K562 (cell line): ENCODE data around the gene LATS1. TPM values are rescaled to one million over a fixed set of nuclear protein-coding genes. Genes with fewer than 3 reads are reported as not detected.

ENCODE experiments used
- ATAC-seq: fragments of 200-7000 bp; cut with Tn5 transposase; 3 replicates; pipeline ENCODE4 v1.9.1; 2020; ENCODE audit warnings: moderate library complexity
- BruUV-seq: library from RNA; stranded (reverse); fragments of 400-500 nt; replicated peaks from 2 replicates; lab custom pipeline; 2021; lab: Mats Ljungman, UMichigan
- CTCF ChIA-PET: fragments of 300-600 bp; formaldehyde crosslinking; extraction: SDS; loops from one replicate; lab custom pipeline; 2021; ENCODE audit warnings: low intra/inter-chr PET ratio; lab: Yijun Ruan, JAX
- POLR2A ChIA-PET: fragments of 300-600, 350-650 bp; sonication (Branson Sonifier 250); formaldehyde crosslinking; extraction: SDS; loops from one replicate; lab custom pipeline; 2021; ENCODE audit warnings: antibody characterized with exemption, inconsistent platforms; lab: Yijun Ruan, JAX
- DNase-seq, 4 experiments: peaks; one replicate each; pipeline versions ENCODE4 v3.0.0 to v3.0.0-alpha.2; 2011 to 2018; ENCODE audit warnings: low spot score in 3 of 4, mixed read lengths in 3 of 4; ENCODE audit errors: extremely low read depth in 1 of 4
- FAIRE-seq: peaks from 2 replicates; lab custom pipeline; 2011; peaks lifted over from hg19 to GRCh38; lab: Jason Lieb, UNC
- H2AFZ ChIP-seq: 2 replicates; pipeline ENCODE4 v1.6.0; 2011; ENCODE audit warnings: low read depth, low read length, control low read depth, inconsistent platforms
- H3K27ac ChIP-seq: fragments of 200-600 bp; 3 replicates; pipeline ENCODE4 v1.8.0; 2011; ENCODE audit warnings: low read depth, mild to moderate bottlenecking, control low read depth, inconsistent platforms, low read length, moderate library complexity, mixed read lengths; ENCODE audit errors: extremely low read depth
- H3K27me3 ChIP-seq, 2 experiments: fragments of 300-600 bp in 1 of 2; 2 replicates in 1 of 2; 3 replicates in 1 of 2; pipeline versions ENCODE4 v1.6.0 to v1.8.0; 2011; ENCODE audit warnings: inconsistent platforms in 2 of 2, low read length in 2 of 2, mild to moderate bottlenecking in 1 of 2, mixed read lengths in 1 of 2, moderate library complexity in 1 of 2; ENCODE audit not compliant: control insufficient read depth in 2 of 2, insufficient read depth in 2 of 2
- H3K36me3 ChIP-seq: fragments of 300-600 bp; 3 replicates; pipeline ENCODE4 v1.8.0; 2011; ENCODE audit warnings: mild to moderate bottlenecking, low read length, inconsistent platforms; ENCODE audit not compliant: control insufficient read depth, insufficient read depth
- H3K4me1 ChIP-seq, 2 experiments: fragments of 200-600 bp in 1 of 2; replicated peaks in 1 of 2; 2 replicates in 1 of 2; 3 replicates in 1 of 2; pipeline versions ENCODE4 v1.5.1 to v1.8.0; 2011; ENCODE audit warnings: inconsistent platforms in 2 of 2, low read length in 2 of 2, mild to moderate bottlenecking in 1 of 2, mixed read lengths in 1 of 2, moderate library complexity in 1 of 2; ENCODE audit not compliant: control insufficient read depth in 2 of 2, insufficient read depth in 2 of 2
- H3K4me2 ChIP-seq: 2 replicates; pipeline ENCODE4 v1.6.1; 2011; ENCODE audit warnings: low read length, control low read depth, inconsistent platforms, mixed read lengths; ENCODE audit not compliant: insufficient read depth
- H3K4me3 ChIP-seq: fragments of 200-600 bp; sonication (generic), shearing (Covaris generic); 2 replicates; pipeline ENCODE4 v1.5.1; 2016; ENCODE audit warnings: control low read depth, inconsistent platforms
- H3K79me2 ChIP-seq: fragments of 200-600 bp; 3 replicates; pipeline ENCODE4 v1.8.0; 2011; ENCODE audit warnings: low read length, inconsistent platforms; ENCODE audit not compliant: control insufficient read depth, insufficient read depth
- H3K9ac ChIP-seq, 2 experiments: 2 replicates each; pipeline versions ENCODE4 v1.6.0 to v1.6.1; 2011; ENCODE audit warnings: low read depth in 2 of 2, low read length in 2 of 2, control low read depth in 1 of 2, inconsistent platforms in 1 of 2, mild to moderate bottlenecking in 1 of 2, mixed read lengths in 1 of 2; ENCODE audit not compliant: insufficient read depth in 1 of 2
- H3K9me1 ChIP-seq: one replicate; pipeline ENCODE4 v1.6.0; 2011; ENCODE audit warnings: inconsistent platforms, mild to moderate bottlenecking, low read length, moderate library complexity; ENCODE audit not compliant: control insufficient read depth, insufficient read depth
- H3K9me3 ChIP-seq: replicated peaks from 2 replicates; pipeline ENCODE4 v1.5.1; 2011; ENCODE audit warnings: low read depth, low read length, inconsistent platforms; ENCODE audit not compliant: control insufficient read depth, insufficient read depth
- H4K20me1 ChIP-seq: replicated peaks from 2 replicates; pipeline ENCODE4 v1.6.1; 2011; ENCODE audit warnings: low read length, inconsistent platforms, mixed read lengths; ENCODE audit not compliant: control insufficient read depth, insufficient read depth
- CEBPB ChIP-seq: fragments of 450-650 bp; IDR thresholded peaks from 2 replicates; pipeline ENCODE4 v1.6.1; 2016; ENCODE audit warnings: missing genetic modification characterization, missing compliant biosample characterization
- CEBPG ChIP-seq, 3 experiments: fragments of 200-800 bp in 1 of 3; sonication (Bioruptor generic) in 1 of 3; sonication (generic) in 1 of 3; formaldehyde crosslinking in 1 of 3; IDR thresholded peaks in 2 of 3; conservative IDR thresholded peaks in 1 of 3; 2 replicates each; pipeline versions ENCODE4 v1.6.1 to v1.8.0; 2016 to 2022; ENCODE audit warnings: missing compliant biosample characterization in 2 of 3, missing genetic modification characterization in 2 of 3, mild to moderate bottlenecking in 1 of 3, missing genetic modification reagents in 1 of 3
- FOXK1 ChIP-seq: sonication (generic); formaldehyde crosslinking; IDR thresholded peaks from 2 replicates; pipeline ENCODE4 v1.8.0; 2022; ENCODE audit warnings: missing genetic modification reagents, mild to moderate bottlenecking, borderline replicate concordance
- POLR2G ChIP-seq: fragments of 200-400 bp; formaldehyde crosslinking; IDR thresholded peaks from 2 replicates; pipeline ENCODE4 v1.6.1; 2017; ENCODE audit warnings: low read depth, mild to moderate bottlenecking, antibody characterized with exemption, low read length, moderate library complexity
- RBM25 ChIP-seq: fragments of 200-400 bp; formaldehyde crosslinking; IDR thresholded peaks from 2 replicates; pipeline ENCODE4 v1.6.1; 2018; ENCODE audit warnings: low read length, low read depth, moderate library complexity; ENCODE audit not compliant: severe bottlenecking
- ZFP1 ChIP-seq: fragments of 450-650 bp; formaldehyde crosslinking; IDR thresholded peaks from 2 replicates; pipeline ENCODE4 v1.4.0; 2020; ENCODE audit warnings: mild to moderate bottlenecking, mixed read lengths
- ZNF121 ChIP-seq: sonication (generic); formaldehyde crosslinking; conservative IDR thresholded peaks from 2 replicates; pipeline ENCODE4 v1.8.0; 2022; ENCODE audit warnings: missing genetic modification reagents
- WGBS: fragments of 100-300 bp; shearing (Covaris generic); methylation state at CpG from one replicate; pipeline ENCODE4 v1.1.6; 2016; ENCODE audit warnings: low coverage, mixed read lengths; ENCODE audit not compliant: insufficient coverage; ENCODE audit errors: missing lambda C conversion rate; 5-methylcytosine and 5-hydroxymethylcytosine counted together
- in situ Hi-C: fragments of 300-500 bp; cut with MboI; formaldehyde crosslinking; loops from 4 replicates; pipeline ENCODE4 v1.15.0; 2018; ENCODE audit warnings: inconsistent platforms, mixed read lengths
- intact Hi-C: fragments of 100-400 bp; cut with micrococcal nuclease; formaldehyde crosslinking; loops from 2 replicates; pipeline ENCODE4 v1.14.2; 2022
- polyA plus RNA-seq, 8 experiments: library from polyadenylated mRNA; depleted of rRNA in 4 of 8; stranded (reverse) in 5 of 8; unstranded in 3 of 8; fragments of >200 nt; fragmentation: Nextera tagmentation in 2 of 8; fragmentation: Illumina TruSeq in 1 of 8; extraction: Ambion mirVana in 2 of 8; extraction: Trizol in 1 of 8; gene quantifications; 2 replicates each; pipeline versions ENCODE4 v1.2.1 to v1.2.3, GENCODE V29; 2011 to 2014; ENCODE audit warnings: inconsistent platforms in 1 of 8, missing spikeins in 1 of 8
- total RNA-seq, 7 experiments: library from RNA; depleted of rRNA in 6 of 7; stranded (reverse); fragments of >200 nt in 6 of 7; fragmentation: Illumina TruSeq in 2 of 7; extraction: Trizol in 2 of 7; gene quantifications; 2 replicates each; pipeline versions ENCODE4 v1.2.1 to v1.2.3, GENCODE V29; 2011 to 2021; ENCODE audit warnings: low replicate concordance in 1 of 7

LATS1 gene
- total and polyA plus RNA-seq, 9 of the 15 experiments (the other 6 are each of a cell fraction or from before 2014, with no cell fraction given) = 5.0 to 36.3 (median 18.4) TPM

- no peak for TF ChIP-seq POLR2G
- peak; percentile 95 for TF ChIP-seq ZNF121
- no peak for TF ChIP-seq CEBPG (CRISPR knock-in tag; IDR thresholded peaks at IDR 0.05)
- TF ChIP-seq CEBPG (tag; conservative IDR thresholded peaks at IDR 0.05 in 1 of 2, IDR thresholded peaks at IDR 0.05 in 1 of 2) = peak; percentile 37 to 45; a peak in 3 of 4 replicates
- TF ChIP-seq FOXK1 = 0 out of 2 replicates have a peak, but pooled peaks have one; percentile 24
- TF ChIP-seq CEBPB (tag) = 0 out of 2 replicates have a peak, but pooled peaks have one; percentile 16
- no peak for TF ChIP-seq ZFP1
- peak; percentile 67 for TF ChIP-seq RBM25
- no peak overlapping the region for H3K4me2 ChIP-seq
- no peak for DNase-seq
- no peak overlapping the region for H2AFZ ChIP-seq
- intact Hi-C loops = no loop called here
- peaks cover 3 to 6% of the 10 kb centered on the region in 2 experiments; a peak in 3 of 5 replicates for H3K4me1 ChIP-seq
- WGBS = 95% methylated on average over 1 of the region's 1 CpG
- no peaks in the 10 kb centered on the region for H3K9me1 ChIP-seq
- H3K36me3 ChIP-seq = peaks cover 92% of the 10 kb centered on the region
- in situ Hi-C loops = no loop called here
- BruUV-seq = no TSS peak
- no peak overlapping the region for H3K4me3 ChIP-seq
- no peak for ATAC-seq
- H3K27ac ChIP-seq = no peak overlapping the region
- H3K9me3 ChIP-seq = no peaks in the 10 kb centered on the region
- no peaks in the 10 kb centered on the region for H3K27me3 ChIP-seq
- CTCF ChIA-PET = no interaction called here
- POLR2A ChIA-PET = interaction anchor here (0.6 to 1.2 kb wide), 3 partner anchors 13 to 122 kb away, joined by 3 read pairs; no protein-coding TSS in a partner anchor
- H4K20me1 ChIP-seq = no peaks in the 10 kb centered on the region
- no peak overlapping the region for H3K9ac ChIP-seq
- H3K79me2 ChIP-seq = peaks cover 6% of the 10 kb centered on the region; the same call in 1 of the 3 replicates
- no peak for FAIRE-seq
Measured at GRCh38 chr6:149734915-149735314, 17.0 kb upstream of the LATS1 start.
